Skeletal muscle tissue (tissue), 4 donors: Measurements from ENCODE around the gene CDH4. TPM values are rescaled to one million over a fixed set of nuclear protein-coding genes. Genes with fewer than 3 reads are reported as not detected.

Experiments
- H3K27ac ChIP-seq: one replicate; pipeline ENCODE4 v1.7.0; 2013; ENCODE audit warnings: mild to moderate bottlenecking, low read depth, low read length, inconsistent platforms
- H3K27me3 ChIP-seq, 3 donors: one replicate each; pipeline ENCODE4 v1.7.0; 2013; ENCODE audit warnings: low read length in 3 of 3; ENCODE audit not compliant: control insufficient read depth in 3 of 3, insufficient read depth in 3 of 3
- H3K36me3 ChIP-seq, 3 donors: one replicate each; pipeline ENCODE4 v1.7.0; 2013; ENCODE audit warnings: low read length in 3 of 3; ENCODE audit not compliant: control insufficient read depth in 3 of 3, insufficient read depth in 3 of 3
- H3K4me1 ChIP-seq, 3 donors: one replicate each; pipeline ENCODE4 v1.7.0; 2013; ENCODE audit warnings: low read length in 3 of 3, mild to moderate bottlenecking in 3 of 3; ENCODE audit not compliant: control insufficient read depth in 3 of 3, insufficient read depth in 3 of 3
- H3K4me3 ChIP-seq, 3 donors: one replicate each; pipeline ENCODE4 v1.7.0; 2013; ENCODE audit warnings: low read length in 3 of 3
- H3K9ac ChIP-seq, 3 donors: one replicate each; pipeline ENCODE4 v1.7.0; 2013; ENCODE audit warnings: low read length in 3 of 3, mild to moderate bottlenecking in 3 of 3, moderate library complexity in 2 of 3, low read depth in 1 of 3
- H3K9me3 ChIP-seq, 3 donors: one replicate each; pipeline ENCODE4 v1.7.0; 2013; ENCODE audit warnings: low read length in 3 of 3; ENCODE audit not compliant: control insufficient read depth in 3 of 3
- total RNA-seq: library from RNA; depleted of rRNA; stranded (reverse); fragments of >200 nt; gene quantifications from one replicate; pipeline ENCODE4 v1.2.3, GENCODE V29; 2014
- donor health status: Osteomylitis.

The CDH4 gene
- total RNA-seq, 1 donor from 2014 or later = 0.52 TPM

GRCh38 chr20:61278296-61278695 is 26.2 kb downstream of the CDH4 start:
- Histone ChIP-seq H3K9me3 (peaks cover 0 to 3% (median 0%) of the 10 kb centered on the region in 3 donors), H3K27ac (no peak overlapping the region), H3K4me3 (no peak overlapping the region), H3K27me3 (peaks cover 2 to 12% (median 5%) of the 10 kb centered on the region in 3 donors), H3K9ac (no peak overlapping the region), H3K4me1 (no peaks in the 10 kb centered on the region), H3K36me3 (no peaks in the 10 kb centered on the region)

- H3K36me3 ChIP-seq = no peaks in the 10 kb centered on the region
- no peak overlapping the region for H3K27ac ChIP-seq
- peaks cover 2 to 6% (median 5%) of the 10 kb centered on the region in 3 donors for H3K27me3 ChIP-seq
- peaks cover 0 to 5% (median 0%) of the 10 kb centered on the region in 3 donors for H3K9me3 ChIP-seq
- H3K4me3 ChIP-seq = no peak overlapping the region
- H3K9ac ChIP-seq = no peak overlapping the region
- no peaks in the 10 kb centered on the region for H3K4me1 ChIP-seq
Measured at GRCh38 chr20:61279621-61280150, 27.6 kb downstream of the CDH4 start.

DNA sequence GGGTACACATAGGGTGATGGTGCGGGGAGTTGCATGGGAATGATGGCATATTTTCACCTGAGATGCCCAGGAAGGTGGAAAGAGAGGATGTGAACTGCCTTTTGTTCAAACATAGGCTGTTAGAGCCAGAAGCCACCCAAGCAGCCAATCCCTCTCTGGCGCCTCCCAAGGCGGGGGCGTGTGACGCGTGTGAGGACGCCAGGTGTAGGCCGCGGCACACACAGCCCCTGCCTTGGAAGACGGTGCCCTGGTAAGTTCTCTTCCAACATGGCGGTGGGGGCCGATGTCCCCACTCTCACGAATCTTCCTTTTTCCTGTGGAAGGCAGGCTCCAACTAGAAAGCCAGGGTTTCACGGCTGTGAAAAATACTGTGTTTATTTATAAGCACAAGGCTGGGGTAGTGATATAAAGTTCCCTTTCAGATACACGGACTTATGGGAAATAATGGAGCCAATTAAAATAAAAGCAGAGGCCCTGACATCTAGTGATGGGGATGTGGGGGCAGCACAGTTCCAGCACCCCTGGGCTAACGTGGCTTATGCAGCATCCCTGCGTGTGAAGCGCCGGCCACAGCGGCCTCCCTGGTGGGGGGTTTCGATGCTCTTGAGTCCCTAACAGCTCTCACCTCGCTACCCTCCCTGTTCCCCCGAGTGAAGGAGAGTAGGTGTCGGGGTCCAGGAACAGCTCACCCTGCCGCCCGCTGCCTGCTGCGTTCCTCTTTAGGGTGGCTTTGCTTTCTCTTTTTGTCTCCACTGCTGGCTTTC is 28.3 kb downstream of the CDH4 start:
- no peaks in the 10 kb centered on the region for H3K4me1 ChIP-seq
- no peaks in the 10 kb centered on the region for H3K36me3 ChIP-seq
- H3K27me3 ChIP-seq = peaks cover 0 to 6% (median 2%) of the 10 kb centered on the region in 3 donors
- H3K27ac ChIP-seq = no peak overlapping the region
- H3K9me3 ChIP-seq = peaks cover 0 to 3% (median 0%) of the 10 kb centered on the region in 3 donors
- no peak overlapping the region for H3K9ac ChIP-seq
- no peak overlapping the region for H3K4me3 ChIP-seq

DNA sequence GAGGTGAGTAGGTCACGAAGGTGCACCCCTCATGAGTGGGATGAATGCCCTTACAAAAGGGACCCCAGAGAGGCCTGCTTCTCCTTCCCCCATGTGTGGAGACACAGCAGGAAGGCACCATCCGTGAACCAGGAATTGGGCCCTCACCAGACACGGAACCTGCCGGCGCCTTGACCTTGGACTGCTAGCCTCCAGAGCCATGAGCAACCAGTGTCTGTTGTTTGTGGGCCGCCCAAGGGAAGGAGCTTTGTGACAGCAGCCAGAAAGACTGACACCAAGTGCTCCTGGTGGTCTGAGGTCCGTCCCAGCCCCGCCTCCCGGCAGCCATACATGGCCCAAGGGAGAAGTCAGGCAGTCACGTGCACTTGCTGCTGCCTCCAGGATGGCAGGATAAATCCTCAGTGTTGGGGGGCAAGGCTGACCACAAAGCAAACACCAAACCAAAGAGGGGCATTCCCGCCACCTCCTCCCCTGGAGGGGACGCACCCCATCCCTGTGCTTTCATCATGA is 29.3 kb downstream of the CDH4 start:
- H3K9me3 ChIP-seq = peaks cover 0 to 3% (median 0%) of the 10 kb centered on the region in 3 donors

GRCh38 chr20:61284752-61285151 is 32.7 kb downstream of the CDH4 start:
- Histone ChIP-seq H3K4me1 (no peaks in the 10 kb centered on the region), H3K27ac (no peak overlapping the region), H3K27me3 (peaks cover 6 to 12% (median 11%) of the 10 kb centered on the region in 3 donors), H3K9ac (no peak overlapping the region), H3K4me3 (no peak overlapping the region), H3K36me3 (no peaks in the 10 kb centered on the region), H3K9me3 (peaks cover 0 to 3% (median 0%) of the 10 kb centered on the region in 3 donors)

More for the DNA sequence above, 29.3 kb downstream of the CDH4 start:
- H3K27me3 ChIP-seq = peaks cover 0 to 3% (median 2%) of the 10 kb centered on the region in 3 donors
- no peak overlapping the region for H3K9ac ChIP-seq
- no peak overlapping the region for H3K4me3 ChIP-seq
- no peaks in the 10 kb centered on the region for H3K4me1 ChIP-seq
- no peaks in the 10 kb centered on the region for H3K36me3 ChIP-seq
- H3K27ac ChIP-seq = no peak overlapping the region

DNA sequence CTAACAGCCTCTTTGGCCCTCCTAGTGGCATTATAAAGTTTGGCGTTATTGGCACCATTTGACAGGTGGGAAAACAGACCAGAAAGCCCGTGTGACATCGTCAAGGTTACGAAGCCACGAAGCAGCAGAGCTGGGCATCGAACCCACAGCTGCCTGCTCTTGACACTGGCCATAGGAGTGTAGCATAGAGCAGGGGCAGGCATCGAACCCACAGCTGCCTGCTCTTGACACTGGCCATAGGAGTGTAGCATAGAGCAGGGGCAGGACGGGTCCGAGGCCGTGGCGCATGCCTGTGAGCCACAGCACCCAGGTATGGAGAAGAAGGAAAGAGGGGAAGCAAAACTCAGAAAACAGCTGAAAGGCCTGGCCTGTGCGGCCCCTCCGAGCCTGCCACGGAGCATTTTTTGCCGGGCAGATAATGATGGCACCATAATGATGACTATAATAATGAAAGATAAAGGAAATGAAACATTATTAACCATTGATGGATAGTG is 33.1 kb downstream of the CDH4 start:
- no peaks in the 10 kb centered on the region for H3K36me3 ChIP-seq
- H3K27ac ChIP-seq = no peak overlapping the region
- no peaks in the 10 kb centered on the region for H3K4me1 ChIP-seq

GRCh38 chr20:61285691-61286090 is 33.6 kb downstream of the CDH4 start:
- peaks cover 0 to 6% (median 0%) of the 10 kb centered on the region in 3 donors for H3K9me3 ChIP-seq
- H3K9ac ChIP-seq = no peak overlapping the region
- H3K4me3 ChIP-seq = no peak overlapping the region
- H3K27me3 ChIP-seq = peaks cover 6 to 17% (median 11%) of the 10 kb centered on the region in 3 donors
- no peaks in the 10 kb centered on the region for H3K36me3 ChIP-seq
- no peak overlapping the region for H3K27ac ChIP-seq
- H3K4me1 ChIP-seq = no peaks in the 10 kb centered on the region

More for the DNA sequence above, 33.1 kb downstream of the CDH4 start:
- H3K9ac ChIP-seq = no peak overlapping the region
- peaks cover 0 to 3% (median 0%) of the 10 kb centered on the region in 3 donors for H3K9me3 ChIP-seq
- peaks cover 6 to 12% (median 11%) of the 10 kb centered on the region in 3 donors for H3K27me3 ChIP-seq
- H3K4me3 ChIP-seq = no peak overlapping the region

GRCh38 chr20:61287583-61288275 is 35.7 kb downstream of the CDH4 start:
- no peaks in the 10 kb centered on the region for H3K36me3 ChIP-seq
- no peak overlapping the region for H3K4me3 ChIP-seq
- H3K27ac ChIP-seq = no peak overlapping the region
- H3K27me3 ChIP-seq = peaks cover 6 to 19% (median 15%) of the 10 kb centered on the region in 3 donors
- peaks cover 0 to 6% (median 0%) of the 10 kb centered on the region in 3 donors for H3K9me3 ChIP-seq
- H3K4me1 ChIP-seq = no peaks in the 10 kb centered on the region
- H3K9ac ChIP-seq = no peak overlapping the region

DNA sequence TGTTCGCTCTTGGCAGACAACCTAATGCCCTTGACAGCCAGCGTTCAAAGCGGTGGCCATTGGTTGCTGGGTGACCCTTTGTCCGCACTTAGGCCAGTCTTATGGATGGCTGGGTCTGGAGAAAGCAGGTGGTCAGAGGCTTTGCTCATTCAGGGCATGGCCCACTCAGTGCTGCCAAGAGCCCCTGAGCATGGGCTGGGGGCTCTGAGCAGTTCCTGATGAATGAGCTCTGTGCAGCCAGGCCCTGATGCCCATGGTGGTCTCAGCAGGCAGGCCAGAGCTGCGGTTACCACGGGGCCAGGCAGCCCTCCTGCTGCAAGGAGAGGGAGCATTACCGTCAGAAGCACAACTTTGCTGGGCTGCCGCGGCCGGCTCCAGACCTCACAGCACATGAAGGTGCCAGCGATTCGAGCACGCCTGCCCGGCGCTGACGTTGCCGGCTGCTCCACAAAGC is 36.3 kb downstream of the CDH4 start:
- Histone ChIP-seq H3K9ac (no peak overlapping the region), H3K36me3 (no peaks in the 10 kb centered on the region), H3K4me1 (no peaks in the 10 kb centered on the region), H3K27ac (no peak overlapping the region), H3K27me3 (peaks cover 6 to 19% (median 15%) of the 10 kb centered on the region in 3 donors), H3K9me3 (peaks cover 0 to 4% (median 0%) of the 10 kb centered on the region in 3 donors), H3K4me3 (no peak overlapping the region)
